ENCODE measurements around the gene LDLRAD2.
"Not testable (repeated sequence)": the region's sequence is repeated elsewhere in the genome, so short reads cannot be mapped to it uniquely, and the experiment has no call there.

The LDLRAD2 gene, protein sequence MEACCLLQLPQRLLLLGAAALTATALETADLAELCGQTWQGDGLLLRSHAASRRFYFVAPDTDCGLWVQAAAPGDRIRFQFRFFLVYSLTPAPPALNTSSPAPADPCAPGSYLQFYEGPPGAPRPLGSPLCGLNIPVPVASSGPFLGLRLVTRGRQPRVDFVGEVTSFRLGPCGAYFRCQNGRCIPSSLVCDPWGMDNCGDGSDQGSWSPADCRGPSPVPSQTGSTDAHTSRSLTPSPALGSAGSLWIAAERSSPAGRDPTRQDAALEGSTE

DNA sequence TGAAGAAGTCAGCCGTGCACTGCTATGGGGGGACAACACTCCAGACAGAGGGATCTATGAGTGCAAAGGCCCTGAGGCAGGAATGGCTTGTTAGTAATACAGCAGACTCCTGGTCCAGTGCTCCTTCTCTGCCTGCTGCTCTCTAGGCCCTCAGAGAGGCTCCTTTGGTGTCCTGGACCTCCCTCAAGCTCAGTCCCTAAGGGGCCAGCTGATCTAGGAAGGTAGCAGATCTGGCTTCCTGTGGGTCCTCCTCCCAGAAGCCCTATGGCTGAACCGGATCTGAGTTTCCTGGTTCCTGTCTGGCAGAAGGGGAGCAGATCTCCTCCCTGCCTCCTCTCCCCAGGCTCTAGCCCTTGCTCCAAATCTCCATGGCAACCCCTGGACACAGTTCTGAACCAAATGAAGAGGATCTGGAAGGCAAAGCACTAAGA lies at the start of gene LDLRAD2:
LDLRAD2 (plus strand) TSS at position 391 of the 431 bp plus-strand sequence. CDS start 187 bp downstream, outside the sequence.
- DNase-seq (ENCODE audit: low spot score) = no peak
- TF ChIP-seq, protein P1, sequence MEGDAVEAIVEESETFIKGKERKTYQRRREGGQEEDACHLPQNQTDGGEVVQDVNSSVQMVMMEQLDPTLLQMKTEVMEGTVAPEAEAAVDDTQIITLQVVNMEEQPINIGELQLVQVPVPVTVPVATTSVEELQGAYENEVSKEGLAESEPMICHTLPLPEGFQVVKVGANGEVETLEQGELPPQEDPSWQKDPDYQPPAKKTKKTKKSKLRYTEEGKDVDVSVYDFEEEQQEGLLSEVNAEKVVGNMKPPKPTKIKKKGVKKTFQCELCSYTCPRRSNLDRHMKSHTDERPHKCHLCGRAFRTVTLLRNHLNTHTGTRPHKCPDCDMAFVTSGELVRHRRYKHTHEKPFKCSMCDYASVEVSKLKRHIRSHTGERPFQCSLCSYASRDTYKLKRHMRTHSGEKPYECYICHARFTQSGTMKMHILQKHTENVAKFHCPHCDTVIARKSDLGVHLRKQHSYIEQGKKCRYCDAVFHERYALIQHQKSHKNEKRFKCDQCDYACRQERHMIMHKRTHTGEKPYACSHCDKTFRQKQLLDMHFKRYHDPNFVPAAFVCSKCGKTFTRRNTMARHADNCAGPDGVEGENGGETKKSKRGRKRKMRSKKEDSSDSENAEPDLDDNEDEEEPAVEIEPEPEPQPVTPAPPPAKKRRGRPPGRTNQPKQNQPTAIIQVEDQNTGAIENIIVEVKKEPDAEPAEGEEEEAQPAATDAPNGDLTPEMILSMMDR (IDR thresholded peaks at IDR 0.05) = no peak
- no peak within 1 kb of the TSS for H3K27ac ChIP-seq
- H3K4me3 ChIP-seq = no peak within 1 kb of the TSS

DNA sequence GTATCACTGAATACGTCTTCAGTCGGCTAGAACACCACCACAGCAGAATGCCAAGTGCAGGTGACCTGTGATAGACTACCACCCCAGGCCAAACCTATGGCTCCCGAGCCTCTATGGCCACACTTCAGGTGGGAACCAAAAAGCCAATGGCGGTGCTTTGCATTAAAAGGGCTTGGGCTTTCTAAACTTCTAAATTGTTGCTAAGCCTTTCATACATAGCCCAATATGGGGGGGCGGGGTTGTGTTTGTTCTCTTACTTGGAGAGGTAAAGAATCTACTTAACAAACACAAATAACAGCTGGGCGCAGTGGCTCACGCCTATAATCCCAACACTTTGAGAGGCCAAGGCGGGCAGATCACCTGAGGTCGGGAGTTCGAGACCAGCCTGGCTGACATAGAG lies 48.8 kb upstream of the LDLRAD2 start:
- DNase-seq (ENCODE audit: low spot score) = no peak
- H3K27ac ChIP-seq = no peak overlapping the region
- no peak overlapping the region for H3K4me3 ChIP-seq
- TF ChIP-seq, protein P1 (IDR thresholded peaks at IDR 0.05) = no peak

DNA sequence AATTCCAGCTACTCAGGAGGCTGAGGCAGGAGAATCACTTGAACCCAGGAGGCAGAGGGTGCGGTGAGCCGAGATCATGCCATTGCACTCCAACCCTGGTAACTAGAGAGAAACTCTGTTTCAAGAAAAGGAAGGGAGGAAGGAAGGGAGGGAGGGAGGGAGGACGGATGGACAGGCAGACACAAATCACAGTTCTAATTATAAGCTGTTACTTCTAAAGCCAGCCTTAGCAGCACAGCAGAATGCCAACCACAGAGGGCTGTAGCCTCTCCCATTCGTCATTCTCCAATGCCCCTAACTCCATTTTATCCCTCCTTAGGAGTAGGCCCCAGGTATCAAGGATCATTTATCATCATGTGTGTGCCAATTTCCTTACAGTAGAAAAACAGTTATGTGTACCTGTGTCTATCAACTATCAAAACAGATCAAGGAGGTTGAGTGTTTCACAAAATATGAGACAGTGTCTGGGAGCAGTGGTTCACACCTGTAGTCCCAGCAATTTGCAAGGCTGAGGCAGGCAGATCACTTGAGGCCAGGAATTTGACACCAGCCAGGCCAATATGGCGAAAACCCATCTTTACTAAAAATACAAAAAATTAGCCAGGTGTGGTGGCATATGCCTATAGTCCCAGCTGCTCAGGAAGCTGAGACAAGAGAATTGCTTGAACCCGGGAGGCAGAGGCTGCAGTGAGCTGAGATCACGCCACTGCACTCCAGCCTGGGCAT lies 48.2 kb upstream of the LDLRAD2 start:
- Histone ChIP-seq H3K27ac (peak overlapping the region; percentile 32 to 35), H3K4me3 (no peak overlapping the region)
- TF ChIP-seq, protein P1 (IDR thresholded peaks at IDR 0.05) = no peak
- DNase-seq (ENCODE audit: low spot score) = no peak

DNA sequence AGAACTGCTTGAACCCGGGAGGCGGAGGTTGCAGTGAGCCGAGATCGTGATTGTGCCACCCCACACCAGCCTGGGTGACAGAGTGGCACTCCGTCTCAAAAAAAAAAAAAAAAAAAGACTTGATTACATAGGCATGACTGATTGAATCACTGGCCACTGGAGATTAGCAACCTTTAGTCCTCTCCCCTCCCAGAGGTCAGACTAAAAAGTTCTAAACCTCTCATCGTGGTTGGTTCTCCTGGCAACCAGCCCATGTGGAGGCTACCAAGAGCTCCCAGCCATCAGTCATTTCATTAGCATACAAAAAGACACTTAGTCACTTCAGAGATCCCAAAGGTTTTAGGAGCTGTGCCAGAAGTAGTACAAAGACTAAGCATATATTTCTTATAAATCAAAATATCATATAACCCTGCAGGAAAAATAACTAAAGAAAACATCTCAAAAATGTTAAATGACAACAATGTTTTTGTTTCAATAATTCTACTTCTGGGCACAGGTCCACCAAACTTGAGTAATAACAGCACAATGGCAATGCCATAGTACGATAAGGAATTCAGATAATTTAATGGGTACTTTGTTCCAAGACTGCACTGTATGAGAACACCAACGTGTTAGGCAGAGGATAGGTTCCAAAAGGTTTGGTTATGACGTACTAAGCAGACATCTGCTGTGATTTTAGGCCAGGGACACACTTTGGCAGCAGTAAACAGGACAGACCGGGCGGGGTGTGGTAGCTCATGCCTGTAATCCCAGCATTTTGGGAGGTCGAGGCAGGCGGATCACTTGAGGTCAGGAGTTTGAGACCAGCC lies 47.2 kb upstream of the LDLRAD2 start:
- H3K4me3 ChIP-seq = peak overlapping the region; percentile 12
- TF ChIP-seq, protein P1 (IDR thresholded peaks at IDR 0.05) = no peak
- peak overlapping the region; percentile 32 to 75 for H3K27ac ChIP-seq
- DNase-seq (ENCODE audit: low spot score) = no peak

DNA sequence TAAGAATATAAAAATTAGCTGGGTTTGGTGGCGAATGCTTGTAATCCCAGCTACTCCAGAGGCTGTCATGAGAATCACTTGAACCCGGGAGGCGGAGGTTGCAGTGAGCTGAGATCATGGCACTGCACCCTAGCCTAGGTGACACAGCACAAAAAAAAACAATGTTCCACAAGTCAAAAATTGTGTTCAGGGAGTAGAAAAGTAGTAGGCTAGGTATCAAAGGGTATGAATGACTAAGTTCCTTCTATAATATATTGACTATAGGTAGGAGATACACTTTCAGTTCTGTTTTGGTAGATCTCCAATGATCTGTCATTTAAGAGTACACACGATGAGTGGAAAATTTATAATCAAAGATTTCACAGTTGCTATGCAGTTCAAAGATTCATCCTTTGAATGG lies 45.9 kb upstream of the LDLRAD2 start:
- Histone ChIP-seq H3K27ac (no peak overlapping the region), H3K4me3 (no peak overlapping the region)
- DNase-seq (ENCODE audit: low spot score) = no peak
- TF ChIP-seq, protein P1 (IDR thresholded peaks at IDR 0.05) = no peak

DNA sequence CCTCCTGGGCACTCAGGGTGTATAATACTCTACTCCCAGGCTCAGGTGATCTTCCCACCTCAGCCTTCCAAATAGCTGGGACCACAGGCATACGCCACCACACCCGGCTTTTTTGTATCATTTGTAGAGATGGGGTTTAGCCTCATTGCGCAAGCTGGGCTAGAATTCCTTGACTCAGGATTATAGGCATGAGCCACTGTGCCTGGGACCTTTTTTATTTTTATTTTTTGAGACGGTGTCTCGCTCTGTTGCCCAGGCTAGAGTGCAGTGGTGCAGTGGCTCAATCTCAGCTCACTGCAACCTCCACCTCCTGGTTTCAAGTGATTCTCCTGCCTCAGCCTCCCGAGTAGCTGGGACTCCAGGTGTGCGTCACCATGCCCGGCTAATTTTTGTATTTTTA lies 45.0 kb upstream of the LDLRAD2 start:
- not testable (repeated sequence) for DNase-seq (ENCODE audit: low spot score); H3K27ac ChIP-seq; H3K4me3 ChIP-seq

DNA sequence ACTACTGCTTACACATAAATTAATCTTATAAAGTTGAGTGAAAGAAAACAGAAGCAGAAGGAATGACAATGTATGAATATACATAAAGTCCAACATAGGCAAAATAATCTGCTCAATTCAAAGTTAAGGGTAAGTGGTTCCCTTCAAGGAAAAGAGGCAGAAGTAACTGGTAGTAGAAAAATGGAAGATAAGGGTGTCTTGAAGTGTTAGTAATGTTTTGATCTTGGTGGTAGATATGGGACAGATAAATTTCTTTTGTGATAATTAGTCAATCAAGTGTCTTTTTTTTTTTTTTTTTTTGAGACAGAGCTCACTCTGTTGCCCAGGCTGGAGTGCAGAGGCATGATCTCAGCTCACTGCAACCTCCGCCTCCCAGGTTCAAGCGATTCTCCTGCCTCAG lies 41.9 kb upstream of the LDLRAD2 start:
- no peak overlapping the region for H3K27ac ChIP-seq
- TF ChIP-seq, protein P1 (IDR thresholded peaks at IDR 0.05) = no peak
- no peak overlapping the region for H3K4me3 ChIP-seq
- DNase-seq (ENCODE audit: low spot score) = no peak

DNA sequence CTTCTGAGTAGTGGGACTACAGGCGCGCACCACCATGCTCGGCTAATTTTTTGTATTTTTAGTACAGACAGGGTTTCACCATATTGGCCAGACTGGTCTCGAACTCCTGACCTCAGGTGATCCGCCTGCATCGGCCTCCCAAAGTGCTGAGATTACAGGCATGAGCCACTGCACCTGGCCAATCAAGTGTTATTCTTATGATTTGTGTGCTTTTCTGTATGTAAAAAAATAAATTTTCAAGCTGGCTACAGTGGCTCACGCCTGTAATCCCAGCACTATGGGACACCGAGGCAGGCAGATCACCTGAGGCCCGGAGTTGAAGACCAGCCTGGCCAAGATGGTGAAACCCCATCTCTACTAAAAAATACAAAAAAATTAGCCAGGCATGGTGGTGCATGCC lies 41.5 kb upstream of the LDLRAD2 start:
- not testable (repeated sequence) for H3K4me3 ChIP-seq; H3K27ac ChIP-seq; DNase-seq (ENCODE audit: low spot score)

DNA sequence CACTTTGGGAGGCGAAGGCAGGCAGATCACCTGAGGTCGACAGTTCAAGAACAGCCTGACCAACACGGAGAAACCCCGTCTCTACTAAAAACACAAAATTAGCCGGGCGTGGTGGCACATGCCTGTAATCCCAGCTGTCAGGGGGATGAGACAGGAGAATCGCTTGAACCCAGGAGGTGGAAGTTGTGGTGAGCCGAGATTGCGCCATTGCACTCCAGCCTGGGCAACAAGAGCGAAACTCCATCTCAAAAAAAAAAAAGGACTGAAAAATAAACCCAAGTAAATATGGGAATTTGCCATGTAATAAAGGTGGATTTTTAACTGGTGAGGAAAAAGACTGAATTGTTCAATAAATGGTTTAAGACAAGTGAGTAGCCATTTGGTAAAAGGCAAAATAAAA lies 40.4 kb upstream of the LDLRAD2 start:
- not testable (repeated sequence) for H3K4me3 ChIP-seq; DNase-seq (ENCODE audit: low spot score); H3K27ac ChIP-seq

All from coronary artery (tissue), 2 donors.